HEK293 (cell line): Measurements from ENCODE around the gene ASXL3.
A peak's percentile ranks its signal among the peaks of the same experiment; 100 is the strongest.

Experiments used
- CTCF ChIA-PET: fragments of 350-600 bp; formaldehyde crosslinking; extraction: SDS; loops from one replicate; lab custom pipeline; 2021; ENCODE audit warnings: antibody characterized with exemption; lab: Yijun Ruan, JAX
- POLR2A ChIA-PET: fragments of 300-600 bp; formaldehyde crosslinking; extraction: SDS; loops from one replicate; lab custom pipeline; 2020; ENCODE audit warnings: antibody characterized with exemption, inconsistent platforms; lab: Yijun Ruan, JAX
- H3K27ac ChIP-seq: fragments of 200-500 bp; sonication (Bioruptor generic); 2 replicates; pipeline ENCODE4 v1.5.1; 2014; ENCODE audit warnings: low read depth, low read length, control low read depth, inconsistent platforms; ENCODE audit errors: extremely low read depth
- H3K36me3 ChIP-seq, 2 experiments: fragments of 200-500 bp in 1 of 2; sonication (Bioruptor generic) in 1 of 2; 1 replicate in 1 of 2; 2 replicates in 1 of 2; pipeline ENCODE4 v1.5.1; 2014 to 2017; ENCODE audit warnings: inconsistent platforms in 2 of 2, low read length in 2 of 2; ENCODE audit not compliant: control insufficient read depth in 2 of 2, insufficient read depth in 1 of 2
- H3K4me1 ChIP-seq: fragments of 200-500 bp; sonication (Bioruptor generic); 2 replicates; pipeline ENCODE4 v1.5.1; 2014; ENCODE audit warnings: mild to moderate bottlenecking, low read length, inconsistent platforms; ENCODE audit not compliant: control insufficient read depth, insufficient read depth
- H3K4me3 ChIP-seq: 2 replicates; pipeline ENCODE4 v1.5.1; 2011; ENCODE audit warnings: low read depth, mild to moderate bottlenecking, control low read depth, low read length, moderate library complexity
- H3K9me3 ChIP-seq: fragments of 200-500 bp; sonication (Bioruptor generic); 2 replicates; pipeline ENCODE4 v1.5.1; 2014; ENCODE audit warnings: low read depth, low read length, inconsistent platforms; ENCODE audit not compliant: control insufficient read depth, insufficient read depth
- ELK4 ChIP-seq: IDR thresholded peaks from 2 replicates; pipeline ENCODE4 v1.6.1; 2011; ENCODE audit warnings: mild to moderate bottlenecking, low read depth, low read length, borderline replicate concordance
- GLIS1 ChIP-seq: fragments of 450-650 bp; formaldehyde crosslinking; IDR thresholded peaks from 2 replicates; pipeline ENCODE4 v1.5.1; 2016; ENCODE audit warnings: missing biosample characterization, missing genetic modification characterization
- TCF7L2 ChIP-seq: IDR thresholded peaks from 2 replicates; pipeline ENCODE4 v1.6.1; 2011; ENCODE audit warnings: low read depth, mild to moderate bottlenecking, inconsistent platforms, low read length, moderate library complexity, borderline replicate concordance
- ZBTB10 ChIP-seq: fragments of 450-650 bp; formaldehyde crosslinking; IDR thresholded peaks from 2 replicates; pipeline ENCODE4 v1.5.1; 2016; ENCODE audit warnings: missing biosample characterization, missing genetic modification characterization
- ZNF10 ChIP-seq: fragments of 450-650 bp; formaldehyde crosslinking; IDR thresholded peaks from 2 replicates; pipeline ENCODE4 v1.5.1; 2017; ENCODE audit warnings: missing biosample characterization, missing genetic modification characterization
- ZNF121 ChIP-seq: fragments of 450-650 bp; formaldehyde crosslinking; IDR thresholded peaks from 2 replicates; pipeline ENCODE4 v1.5.1; 2016; ENCODE audit warnings: missing biosample characterization, missing genetic modification characterization
- ZNF132 ChIP-seq: fragments of 450-650 bp; formaldehyde crosslinking; IDR thresholded peaks from 2 replicates; pipeline ENCODE4 v1.5.1; 2017; ENCODE audit warnings: missing biosample characterization, missing genetic modification characterization, borderline replicate concordance
- ZNF133 ChIP-seq: fragments of 450-650 bp; formaldehyde crosslinking; IDR thresholded peaks from 2 replicates; pipeline ENCODE4 v1.5.1; 2016; ENCODE audit warnings: missing biosample characterization, missing genetic modification characterization
- ZNF223 ChIP-seq: fragments of 450-650 bp; formaldehyde crosslinking; IDR thresholded peaks from 2 replicates; pipeline ENCODE4 v1.5.1; 2016; ENCODE audit warnings: missing biosample characterization, missing genetic modification characterization
- ZNF394 ChIP-seq: fragments of 450-650 bp; formaldehyde crosslinking; IDR thresholded peaks from 2 replicates; pipeline ENCODE4 v1.5.1; 2016; ENCODE audit warnings: missing biosample characterization, missing genetic modification characterization, mild to moderate bottlenecking, moderate library complexity, borderline replicate concordance
- ZNF544 ChIP-seq: fragments of 450-650 bp; formaldehyde crosslinking; IDR thresholded peaks from 2 replicates; pipeline ENCODE4 v1.5.0; 2017; ENCODE audit warnings: missing biosample characterization, missing genetic modification characterization
- ZNF600 ChIP-seq: fragments of 450-650 bp; formaldehyde crosslinking; IDR thresholded peaks from 2 replicates; pipeline ENCODE4 v1.5.1; 2016; ENCODE audit warnings: missing biosample characterization, missing genetic modification characterization
- ZNF639 ChIP-seq: fragments of 450-650 bp; formaldehyde crosslinking; IDR thresholded peaks from 2 replicates; pipeline ENCODE4 v1.5.1; 2016; ENCODE audit warnings: missing biosample characterization, missing genetic modification characterization
- ZNF654 ChIP-seq: fragments of 450-650 bp; formaldehyde crosslinking; IDR thresholded peaks from 2 replicates; pipeline ENCODE4 v1.5.1; 2016; ENCODE audit warnings: low read depth, missing biosample characterization, missing genetic modification characterization
- ZNF658 ChIP-seq: fragments of 450-650 bp; formaldehyde crosslinking; IDR thresholded peaks from 2 replicates; pipeline ENCODE4; 2016; ENCODE audit warnings: missing biosample characterization, missing genetic modification characterization
- ZNF707 ChIP-seq: fragments of 450-650 bp; formaldehyde crosslinking; IDR thresholded peaks from 2 replicates; pipeline ENCODE4 v1.5.1; 2016; ENCODE audit warnings: missing biosample characterization, missing genetic modification characterization
- ZNF791 ChIP-seq: fragments of 450-650 bp; formaldehyde crosslinking; IDR thresholded peaks from 2 replicates; pipeline ENCODE4 v1.5.1; 2016; ENCODE audit warnings: missing biosample characterization, missing genetic modification characterization
- ZNF830 ChIP-seq: fragments of 450-650 bp; IDR thresholded peaks from 2 replicates; pipeline ENCODE4 v1.5.0; 2018; ENCODE audit warnings: missing biosample characterization, missing genetic modification characterization, low read depth, mild to moderate bottlenecking, moderate library complexity

Gene ASXL3

GRCh38 chr18:33710269-33710668 lies 132.2 kb downstream of the ASXL3 start (continued):
- TF ChIP-seq ZNF639 (tag by site-specific recombination) (no peak), ZNF707 (tag by site-specific recombination) (no peak), ELK4 (no peak), ZNF133 (tag by site-specific recombination) (no peak), ZNF394 (tag by site-specific recombination) (no peak), ZNF544 (tag by site-specific recombination) (no peak), ZNF654 (no peak), ZNF658 (tag by site-specific recombination) (no peak)

GRCh38 chr18:33711514-33711913 lies 133.5 kb downstream of the ASXL3 start:
- CTCF ChIA-PET, result interaction anchor here (1.2 kb wide), 1 partner anchor 9 kb away, joined by 3 read pairs; no protein-coding TSS in a partner anchor
- peak; percentile 45; the same call in 1 of the 2 replicates for TF ChIP-seq GLIS1
- no peak for TF ChIP-seq TCF7L2
- no peak for TF ChIP-seq ZNF830 (tag by site-specific recombination)
- no peak for TF ChIP-seq ZNF121 (tag by site-specific recombination)
- H3K9me3 ChIP-seq, result no peaks in the 10 kb centered on the region
- H3K4me1 ChIP-seq, result no peaks in the 10 kb centered on the region
- H3K36me3 ChIP-seq, result no peaks in the 10 kb centered on the region
- no peak overlapping the region for H3K27ac ChIP-seq
- H3K4me3 ChIP-seq, result no peak overlapping the region
- POLR2A ChIA-PET, result no interaction called here

GRCh38 chr18:33712719-33713118 lies 134.7 kb downstream of the ASXL3 start:
- Histone ChIP-seq H3K36me3 (no peaks in the 10 kb centered on the region), H3K27ac (no peak overlapping the region), H3K4me3 (no peak overlapping the region), H3K9me3 (no peaks in the 10 kb centered on the region), H3K4me1 (no peaks in the 10 kb centered on the region)
- TF ChIP-seq ZNF223 (tag by site-specific recombination) (no peak), ZNF791 (no peak), ZNF10 (no peak), ZNF600 (tag by site-specific recombination) (no peak), ZNF132 (tag by site-specific recombination) (no peak), ZBTB10 (tag by site-specific recombination) (no peak)
- POLR2A ChIA-PET, result no interaction called here
- CTCF ChIA-PET, result interaction anchor here (1.2 kb wide), 1 partner anchor 10 kb away, joined by 3 read pairs; no protein-coding TSS in a partner anchor
